Astrocyte (in vitro differentiated cells and primary cell): ENCODE data around the gene CAPN9. TPM values are rescaled to one million over a fixed set of nuclear protein-coding genes. Genes with fewer than 3 reads are reported as not detected.
A peak's percentile ranks its signal among the peaks of the same experiment; 100 is the strongest.
"Not testable (repeated sequence)": the region's sequence is repeated elsewhere in the genome, so short reads cannot be mapped to it uniquely, and the experiment has no call there.

ENCODE experiments used
- DNase-seq: peaks from one replicate; pipeline ENCODE4 v3.0.0-alpha.2; 2010; ENCODE audit warnings: low read depth
- FAIRE-seq: peaks from 2 replicates; lab custom pipeline; 2011; peaks lifted over from hg19 to GRCh38; lab: Jason Lieb, UNC
- H2AFZ ChIP-seq: 2 replicates; pipeline ENCODE4 v1.6.0; 2012; ENCODE audit warnings: low read depth, low read length, inconsistent platforms
- H3K27ac ChIP-seq: 2 replicates; pipeline ENCODE4 v1.5.1; 2011; ENCODE audit warnings: low read depth, low read length, inconsistent platforms
- H3K27me3 ChIP-seq: 2 replicates; pipeline ENCODE4 v1.6.0; 2011; ENCODE audit warnings: low read length, inconsistent platforms; ENCODE audit not compliant: insufficient read depth
- H3K36me3 ChIP-seq: 2 replicates; pipeline ENCODE4 v1.5.1; 2011; ENCODE audit warnings: low read length, inconsistent platforms; ENCODE audit not compliant: insufficient read depth
- H3K4me1 ChIP-seq: 2 replicates; pipeline ENCODE4 v1.5.1; 2011; ENCODE audit warnings: low read length, inconsistent platforms; ENCODE audit not compliant: insufficient read depth
- H3K4me2 ChIP-seq: 2 replicates; pipeline ENCODE4 v1.6.0; 2012; ENCODE audit warnings: low read length, inconsistent platforms
- H3K4me3 ChIP-seq: 2 replicates; pipeline ENCODE4 v1.5.1; 2011; ENCODE audit warnings: low read depth, mild to moderate bottlenecking, low read length, inconsistent platforms; ENCODE audit not compliant: insufficient read depth
- H3K79me2 ChIP-seq: 2 replicates; pipeline ENCODE4 v1.6.0; 2012; ENCODE audit warnings: mild to moderate bottlenecking, low read length, inconsistent platforms; ENCODE audit not compliant: insufficient read depth
- H3K9ac ChIP-seq: 2 replicates; pipeline ENCODE4 v1.6.0; 2012; ENCODE audit warnings: mild to moderate bottlenecking, low read length, inconsistent platforms
- H3K9me3 ChIP-seq: 2 replicates; pipeline ENCODE4 v1.5.1; 2012; ENCODE audit warnings: low read depth, mild to moderate bottlenecking, low read length, inconsistent platforms; ENCODE audit not compliant: insufficient read depth
- H4K20me1 ChIP-seq: 2 replicates; pipeline ENCODE4 v1.6.0; 2012; ENCODE audit warnings: low read length, inconsistent platforms; ENCODE audit not compliant: insufficient read depth
- H3K27ac Mint-ChIP-seq: one replicate; pipeline ENCODE4 v1.8.0; 2021; ENCODE audit warnings: mild to moderate bottlenecking, mixed read lengths; ENCODE audit not compliant: unreplicated experiment
- H3K27me3 Mint-ChIP-seq: one replicate; pipeline ENCODE4 v1.8.0; 2021; ENCODE audit warnings: low read depth, mixed read lengths; ENCODE audit not compliant: unreplicated experiment
- H3K36me3 Mint-ChIP-seq: one replicate; pipeline ENCODE4 v1.8.0; 2021; ENCODE audit warnings: low read depth, mixed read lengths; ENCODE audit not compliant: unreplicated experiment
- H3K4me1 Mint-ChIP-seq: one replicate; pipeline ENCODE4 v1.8.0; 2021; ENCODE audit warnings: low read depth, mixed read lengths; ENCODE audit not compliant: unreplicated experiment
- H3K4me3 Mint-ChIP-seq: one replicate; pipeline ENCODE4 v1.8.0; 2021; ENCODE audit warnings: mild to moderate bottlenecking, moderate library complexity, mixed read lengths; ENCODE audit not compliant: unreplicated experiment
- H3K9me3 Mint-ChIP-seq: one replicate; pipeline ENCODE4 v1.8.0; 2021; ENCODE audit warnings: mild to moderate bottlenecking, mixed read lengths; ENCODE audit not compliant: unreplicated experiment
- EZH2 ChIP-seq: IDR thresholded peaks from 2 replicates; pipeline ENCODE4 v1.6.1; 2012; ENCODE audit warnings: mild to moderate bottlenecking, low read length, inconsistent platforms; ENCODE audit not compliant: insufficient read depth
- total RNA-seq: library from RNA; stranded (reverse); gene quantifications from 2 replicates; pipeline ENCODE4 v1.2.1, GENCODE V29; 2021
- TF ChIP-seq, protein P1 (sequence below): IDR thresholded peaks from 2 replicates; pipeline ENCODE4 v1.5.1; 2011; ENCODE audit warnings: low read depth, mild to moderate bottlenecking, inconsistent platforms, low read length, moderate library complexity; ENCODE audit not compliant: insufficient read depth

CAPN9 gene
- total RNA-seq, 1 donor from 2014 or later = not detected

DNA sequence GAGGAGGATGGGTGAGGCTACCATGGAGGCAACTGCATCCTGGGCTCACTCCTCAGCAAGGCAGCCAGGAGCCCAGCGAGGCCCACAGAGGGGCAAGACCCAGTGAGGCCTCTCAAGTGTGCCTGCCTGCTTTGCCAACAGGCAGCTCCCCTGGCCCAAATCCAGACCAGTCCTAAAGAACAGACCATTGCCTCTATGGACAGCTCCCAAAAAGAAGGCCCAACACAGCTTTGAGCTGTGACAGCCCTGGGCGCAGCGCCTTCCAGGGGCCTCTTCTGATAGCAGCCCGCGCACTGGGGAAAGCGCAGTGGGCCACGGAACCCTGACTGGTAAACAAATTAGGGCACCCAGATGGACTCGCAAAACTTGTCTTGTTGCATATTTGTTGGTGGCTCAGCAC lies 95.6 kb downstream of the CAPN9 start:
- TF ChIP-seq EZH2 = no peak
- TF ChIP-seq, protein P1, sequence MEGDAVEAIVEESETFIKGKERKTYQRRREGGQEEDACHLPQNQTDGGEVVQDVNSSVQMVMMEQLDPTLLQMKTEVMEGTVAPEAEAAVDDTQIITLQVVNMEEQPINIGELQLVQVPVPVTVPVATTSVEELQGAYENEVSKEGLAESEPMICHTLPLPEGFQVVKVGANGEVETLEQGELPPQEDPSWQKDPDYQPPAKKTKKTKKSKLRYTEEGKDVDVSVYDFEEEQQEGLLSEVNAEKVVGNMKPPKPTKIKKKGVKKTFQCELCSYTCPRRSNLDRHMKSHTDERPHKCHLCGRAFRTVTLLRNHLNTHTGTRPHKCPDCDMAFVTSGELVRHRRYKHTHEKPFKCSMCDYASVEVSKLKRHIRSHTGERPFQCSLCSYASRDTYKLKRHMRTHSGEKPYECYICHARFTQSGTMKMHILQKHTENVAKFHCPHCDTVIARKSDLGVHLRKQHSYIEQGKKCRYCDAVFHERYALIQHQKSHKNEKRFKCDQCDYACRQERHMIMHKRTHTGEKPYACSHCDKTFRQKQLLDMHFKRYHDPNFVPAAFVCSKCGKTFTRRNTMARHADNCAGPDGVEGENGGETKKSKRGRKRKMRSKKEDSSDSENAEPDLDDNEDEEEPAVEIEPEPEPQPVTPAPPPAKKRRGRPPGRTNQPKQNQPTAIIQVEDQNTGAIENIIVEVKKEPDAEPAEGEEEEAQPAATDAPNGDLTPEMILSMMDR = no peak
- Histone ChIP-seq H3K4me2 (no peak overlapping the region), H3K9ac (no peak overlapping the region), H3K27me3 (no peaks in the 10 kb centered on the region), H4K20me1 (peaks cover 45% of the 10 kb centered on the region), H3K27ac (no peak overlapping the region), H3K4me1 (peaks cover 1% of the 10 kb centered on the region), H3K36me3 (peaks cover 33% of the 10 kb centered on the region), H3K4me3 (no peak overlapping the region), H2AFZ (no peak overlapping the region), H3K9me3 (no peaks in the 10 kb centered on the region), H3K79me2 (peaks cover 77% of the 10 kb centered on the region)
- H3K36me3 Mint-ChIP-seq = peaks cover 55% of the 10 kb centered on the region
- no peaks in the 10 kb centered on the region for H3K27me3 Mint-ChIP-seq
- no peaks in the 10 kb centered on the region for H3K9me3 Mint-ChIP-seq
- H3K4me1 Mint-ChIP-seq = peaks cover 30% of the 10 kb centered on the region
- no peak for DNase-seq
- no peak overlapping the region for H3K27ac Mint-ChIP-seq
- no peak overlapping the region for H3K4me3 Mint-ChIP-seq
- no peak for FAIRE-seq

DNA sequence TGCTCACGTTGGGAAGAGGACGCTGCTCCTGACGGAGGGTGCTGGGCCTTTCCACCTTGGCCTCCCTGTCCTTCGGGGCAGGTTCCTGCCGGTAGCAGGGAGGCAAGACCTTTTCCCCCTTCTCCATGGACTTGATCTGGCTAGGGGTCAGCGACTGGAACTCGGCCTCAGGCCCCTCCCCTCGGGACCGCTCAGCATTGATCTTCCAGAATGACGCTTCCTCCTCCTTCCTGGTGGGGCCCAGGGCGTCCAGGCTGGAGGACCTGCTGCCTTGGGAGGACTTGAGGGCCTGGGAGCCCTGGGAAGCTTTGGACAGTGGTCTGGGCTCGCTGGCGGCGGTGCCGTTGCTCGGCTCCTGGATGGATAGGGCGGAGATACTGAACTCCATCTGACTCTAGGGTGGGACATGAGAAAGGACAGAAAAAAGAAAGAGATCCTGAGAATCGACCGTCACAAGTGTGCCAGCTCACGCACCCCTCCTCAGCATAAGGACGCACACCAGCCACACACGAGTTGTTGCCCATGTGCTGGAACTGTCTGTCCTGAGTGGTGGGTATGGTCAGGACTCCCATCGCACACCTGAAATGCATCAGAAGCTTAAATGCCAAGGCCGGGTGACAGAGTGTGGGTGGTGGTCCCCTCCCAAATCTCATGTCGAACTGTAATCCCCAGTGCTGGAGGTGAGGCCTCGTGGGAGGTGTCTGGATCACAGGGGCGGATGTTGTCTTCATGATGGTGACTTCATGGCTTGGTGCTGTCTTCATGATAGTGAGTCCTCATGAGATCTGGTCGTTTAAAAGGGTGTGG lies 96.5 kb downstream of the CAPN9 start:
- H3K4me3 Mint-ChIP-seq = no peak overlapping the region
- H3K4me1 ChIP-seq = peaks cover 10% of the 10 kb centered on the region
- DNase-seq (no peak), FAIRE-seq (no peak)
- no peaks in the 10 kb centered on the region for H3K27me3 ChIP-seq
- peaks cover 40% of the 10 kb centered on the region for H4K20me1 ChIP-seq
- H3K9ac ChIP-seq = no peak overlapping the region
- no peaks in the 10 kb centered on the region for H3K9me3 Mint-ChIP-seq
- H2AFZ ChIP-seq = no peak overlapping the region
- H3K36me3 ChIP-seq = peaks cover 25% of the 10 kb centered on the region
- H3K4me1 Mint-ChIP-seq = peaks cover 38% of the 10 kb centered on the region
- no peak overlapping the region for H3K27ac ChIP-seq
- H3K9me3 ChIP-seq = no peaks in the 10 kb centered on the region
- H3K79me2 ChIP-seq = peaks cover 81% of the 10 kb centered on the region
- H3K27me3 Mint-ChIP-seq = no peaks in the 10 kb centered on the region
- no peak for TF ChIP-seq EZH2
- TF ChIP-seq, protein P1 = no peak
- H3K4me3 ChIP-seq = no peak overlapping the region
- no peak overlapping the region for H3K4me2 ChIP-seq
- no peak overlapping the region for H3K27ac Mint-ChIP-seq
- H3K36me3 Mint-ChIP-seq = peaks cover 54% of the 10 kb centered on the region

DNA sequence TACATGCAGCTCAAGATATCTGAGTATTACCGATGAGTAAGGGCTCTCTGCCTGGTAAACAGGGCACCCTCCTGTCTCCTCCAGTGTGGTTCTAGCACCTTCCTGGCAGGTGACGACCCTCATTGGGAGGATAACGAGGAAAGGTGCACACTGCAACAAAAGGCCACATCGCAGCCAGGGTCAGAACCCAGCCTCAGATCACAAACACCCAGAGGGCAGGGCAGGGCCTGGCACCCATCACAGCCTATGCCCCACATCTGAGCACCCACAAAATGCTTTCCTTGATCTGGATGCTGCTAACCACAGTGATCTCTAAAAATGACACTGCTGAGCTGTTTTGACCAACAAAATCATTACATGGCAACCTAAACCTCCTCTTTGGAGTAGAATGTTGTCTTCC lies 97.4 kb downstream of the CAPN9 start:
- Mint-ChIP-seq H3K27me3 (no peaks in the 10 kb centered on the region), H3K9me3 (no peaks in the 10 kb centered on the region), H3K4me3 (no peak overlapping the region), H3K27ac (peak overlapping the region; percentile 64), H3K36me3 (peaks cover 50% of the 10 kb centered on the region), H3K4me1 (peaks cover 47% of the 10 kb centered on the region)
- Histone ChIP-seq H3K4me1 (peaks cover 18% of the 10 kb centered on the region), H3K4me3 (no peak overlapping the region), H3K9ac (no peak overlapping the region), H3K4me2 (no peak overlapping the region), H3K27ac (peak overlapping the region; percentile 32), H4K20me1 (peaks cover 33% of the 10 kb centered on the region), H3K79me2 (peaks cover 82% of the 10 kb centered on the region), H3K27me3 (no peaks in the 10 kb centered on the region), H3K36me3 (peaks cover 24% of the 10 kb centered on the region), H3K9me3 (no peaks in the 10 kb centered on the region), H2AFZ (no peak overlapping the region)
- no peak for FAIRE-seq
- no peak for DNase-seq
- TF ChIP-seq, protein P1 = no peak

DNA sequence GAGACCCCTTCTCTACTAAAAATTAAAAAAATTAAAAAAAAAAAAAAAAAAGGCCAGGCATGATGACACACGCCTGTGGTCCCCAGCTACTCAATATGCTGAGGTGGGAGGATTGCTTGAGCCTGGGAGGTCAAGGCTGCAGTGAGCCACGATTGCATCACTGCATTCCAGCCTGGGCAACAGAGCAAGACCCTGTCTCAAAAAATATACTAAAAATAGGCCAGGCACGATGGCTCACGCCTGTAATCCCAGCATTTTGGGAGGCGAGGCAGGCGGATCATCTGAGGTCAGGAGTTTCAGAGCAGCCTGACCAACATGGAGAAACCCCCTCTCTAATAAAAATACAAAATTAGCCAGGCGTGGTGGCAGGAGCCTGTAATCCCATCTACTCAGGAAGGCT lies 98.0 kb downstream of the CAPN9 start:
- H3K79me2 ChIP-seq = peaks cover 77% of the 10 kb centered on the region
- not testable (repeated sequence) for H3K4me2 ChIP-seq, H3K27me3 Mint-ChIP-seq, H3K27ac ChIP-seq, H3K9me3 Mint-ChIP-seq, H3K4me3 Mint-ChIP-seq, H3K9me3 ChIP-seq, H3K4me3 ChIP-seq, H3K9ac ChIP-seq, H2AFZ ChIP-seq, FAIRE-seq, DNase-seq, H3K27me3 ChIP-seq
- H3K4me1 ChIP-seq = peaks cover 24% of the 10 kb centered on the region
- H4K20me1 ChIP-seq = peaks cover 31% of the 10 kb centered on the region
- H3K36me3 Mint-ChIP-seq = peaks cover 46% of the 10 kb centered on the region
- H3K27ac Mint-ChIP-seq = peak overlapping the region; percentile 89
- H3K4me1 Mint-ChIP-seq = peaks cover 49% of the 10 kb centered on the region
- peaks cover 24% of the 10 kb centered on the region for H3K36me3 ChIP-seq
